Measurements from ENCODE around the gene ST3GAL4.
A peak's percentile ranks its signal among the peaks of the same experiment; 100 is the strongest.

ST3GAL4 gene

DNA sequence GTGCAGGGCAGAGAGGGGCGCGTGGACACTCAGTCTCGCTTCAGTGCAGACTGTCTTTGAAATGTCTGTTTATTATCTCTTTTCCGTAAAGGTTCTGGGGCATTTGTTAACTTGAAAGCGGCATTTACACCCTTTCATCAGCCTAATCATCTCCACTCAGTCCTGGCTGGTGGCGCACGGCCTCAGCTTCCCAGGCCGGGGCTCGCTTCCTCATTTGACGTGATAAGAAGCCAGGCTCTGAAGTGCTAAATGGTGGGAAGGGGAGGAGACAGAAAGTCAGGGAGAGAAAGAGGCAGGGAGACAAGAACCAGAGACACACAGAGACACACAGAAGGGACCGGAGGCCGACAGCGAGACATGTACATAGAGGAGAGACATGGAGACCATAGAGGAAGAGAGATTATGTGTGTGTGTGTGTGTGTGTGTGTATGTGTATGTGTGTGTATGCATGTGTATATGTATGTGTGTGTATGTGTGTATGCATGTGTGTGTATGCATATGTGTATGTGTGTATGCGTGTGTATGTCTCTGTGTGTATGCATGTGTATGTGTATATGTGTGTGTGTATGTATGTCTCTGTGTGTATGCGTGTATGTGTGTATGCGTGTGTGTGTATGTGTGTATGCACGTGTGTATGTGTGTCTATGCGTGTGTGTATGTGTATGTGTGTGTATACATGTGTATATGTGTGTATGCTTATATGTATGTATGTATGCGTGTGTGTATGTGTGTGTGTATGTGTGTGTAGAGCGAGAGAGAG is 101.5 kb downstream of the ST3GAL4 start:
- CTCF ChIA-PET = no interaction called here
- TF ChIP-seq OSR2 (tag by site-specific recombination; IDR thresholded peaks at IDR 0.05) = no peak
- no peak for TF ChIP-seq ZNF677 (tag by site-specific recombination; IDR thresholded peaks at IDR 0.05)
- no peak for TF ChIP-seq ZNF501 (tag by site-specific recombination; IDR thresholded peaks at IDR 0.05)
- TF ChIP-seq ZNF274 (IDR thresholded peaks at IDR 0.05; ENCODE audit: low read length) = no peak
- 0 out of 2 replicates have a peak, but pooled peaks have one; percentile 14 for TF ChIP-seq ZNF274 (tag by site-specific recombination; IDR thresholded peaks at IDR 0.05; ENCODE audit: borderline replicate concordance)
- TF ChIP-seq, protein P1, sequence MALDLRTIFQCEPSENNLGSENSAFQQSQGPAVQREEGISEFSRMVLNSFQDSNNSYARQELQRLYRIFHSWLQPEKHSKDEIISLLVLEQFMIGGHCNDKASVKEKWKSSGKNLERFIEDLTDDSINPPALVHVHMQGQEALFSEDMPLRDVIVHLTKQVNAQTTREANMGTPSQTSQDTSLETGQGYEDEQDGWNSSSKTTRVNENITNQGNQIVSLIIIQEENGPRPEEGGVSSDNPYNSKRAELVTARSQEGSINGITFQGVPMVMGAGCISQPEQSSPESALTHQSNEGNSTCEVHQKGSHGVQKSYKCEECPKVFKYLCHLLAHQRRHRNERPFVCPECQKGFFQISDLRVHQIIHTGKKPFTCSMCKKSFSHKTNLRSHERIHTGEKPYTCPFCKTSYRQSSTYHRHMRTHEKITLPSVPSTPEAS (tag by site-specific recombination; IDR thresholded peaks at IDR 0.05) = peak; percentile 91
- TF ChIP-seq ZFP69B (tag by site-specific recombination; IDR thresholded peaks at IDR 0.05) = no peak

DNA sequence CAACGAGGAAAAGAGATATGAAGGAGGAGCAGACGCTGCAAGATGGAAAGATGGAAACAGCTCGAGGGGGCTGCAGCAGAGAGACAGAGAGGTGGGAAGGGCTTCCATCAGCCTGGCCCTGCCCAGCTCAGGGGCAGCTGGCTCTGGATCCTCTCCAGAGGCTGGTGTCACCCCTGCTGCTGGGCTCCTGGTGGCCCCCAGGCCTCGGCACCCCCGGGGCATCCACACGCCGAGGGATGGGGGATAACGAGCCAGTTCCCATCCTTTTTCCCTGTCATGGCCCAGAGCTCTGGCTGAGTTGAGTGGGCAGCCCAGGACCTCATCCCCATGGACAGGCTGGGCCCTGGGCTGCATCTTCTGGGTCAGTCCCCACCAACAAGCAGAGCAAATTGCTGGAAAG is 102.3 kb downstream of the ST3GAL4 start:
- no peak for TF ChIP-seq ZNF221 (tag by site-specific recombination; IDR thresholded peaks at IDR 0.05; ENCODE audit: borderline replicate concordance)
- TF ChIP-seq, protein P2, sequence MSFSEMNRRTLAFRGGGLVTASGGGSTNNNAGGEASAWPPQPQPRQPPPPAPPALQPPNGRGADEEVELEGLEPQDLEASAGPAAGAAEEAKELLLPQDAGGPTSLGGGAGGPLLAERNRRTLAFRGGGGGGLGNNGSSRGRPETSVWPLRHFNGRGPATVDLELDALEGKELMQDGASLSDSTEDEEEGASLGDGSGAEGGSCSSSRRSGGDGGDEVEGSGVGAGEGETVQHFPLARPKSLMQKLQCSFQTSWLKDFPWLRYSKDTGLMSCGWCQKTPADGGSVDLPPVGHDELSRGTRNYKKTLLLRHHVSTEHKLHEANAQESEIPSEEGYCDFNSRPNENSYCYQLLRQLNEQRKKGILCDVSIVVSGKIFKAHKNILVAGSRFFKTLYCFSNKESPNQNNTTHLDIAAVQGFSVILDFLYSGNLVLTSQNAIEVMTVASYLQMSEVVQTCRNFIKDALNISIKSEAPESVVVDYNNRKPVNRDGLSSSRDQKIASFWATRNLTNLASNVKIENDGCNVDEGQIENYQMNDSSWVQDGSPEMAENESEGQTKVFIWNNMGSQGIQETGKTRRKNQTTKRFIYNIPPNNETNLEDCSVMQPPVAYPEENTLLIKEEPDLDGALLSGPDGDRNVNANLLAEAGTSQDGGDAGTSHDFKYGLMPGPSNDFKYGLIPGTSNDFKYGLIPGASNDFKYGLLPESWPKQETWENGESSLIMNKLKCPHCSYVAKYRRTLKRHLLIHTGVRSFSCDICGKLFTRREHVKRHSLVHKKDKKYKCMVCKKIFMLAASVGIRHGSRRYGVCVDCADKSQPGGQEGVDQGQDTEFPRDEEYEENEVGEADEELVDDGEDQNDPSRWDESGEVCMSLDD (tag by site-specific recombination; IDR thresholded peaks at IDR 0.05) = no peak
- TF ChIP-seq GLI4 (tag by site-specific recombination; IDR thresholded peaks at IDR 0.05) = no peak
- TF ChIP-seq, protein P3, sequence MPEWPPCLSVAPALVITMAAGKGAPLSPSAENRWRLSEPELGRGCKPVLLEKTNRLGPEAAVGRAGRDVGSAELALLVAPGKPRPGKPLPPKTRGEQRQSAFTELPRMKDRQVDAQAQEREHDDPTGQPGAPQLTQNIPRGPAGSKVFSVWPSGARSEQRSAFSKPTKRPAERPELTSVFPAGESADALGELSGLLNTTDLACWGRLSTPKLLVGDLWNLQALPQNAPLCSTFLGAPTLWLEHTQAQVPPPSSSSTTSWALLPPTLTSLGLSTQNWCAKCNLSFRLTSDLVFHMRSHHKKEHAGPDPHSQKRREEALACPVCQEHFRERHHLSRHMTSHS (tag by site-specific recombination; IDR thresholded peaks at IDR 0.05) = no peak
- TF ChIP-seq ZNF768 (tag by site-specific recombination; IDR thresholded peaks at IDR 0.05) = no peak
- no peak for TF ChIP-seq ZSCAN23 (tag by site-specific recombination; IDR thresholded peaks at IDR 0.05)
- no peak for TF ChIP-seq ZNF548 (tag by site-specific recombination; IDR thresholded peaks at IDR 0.05)
- TF ChIP-seq, protein P4, sequence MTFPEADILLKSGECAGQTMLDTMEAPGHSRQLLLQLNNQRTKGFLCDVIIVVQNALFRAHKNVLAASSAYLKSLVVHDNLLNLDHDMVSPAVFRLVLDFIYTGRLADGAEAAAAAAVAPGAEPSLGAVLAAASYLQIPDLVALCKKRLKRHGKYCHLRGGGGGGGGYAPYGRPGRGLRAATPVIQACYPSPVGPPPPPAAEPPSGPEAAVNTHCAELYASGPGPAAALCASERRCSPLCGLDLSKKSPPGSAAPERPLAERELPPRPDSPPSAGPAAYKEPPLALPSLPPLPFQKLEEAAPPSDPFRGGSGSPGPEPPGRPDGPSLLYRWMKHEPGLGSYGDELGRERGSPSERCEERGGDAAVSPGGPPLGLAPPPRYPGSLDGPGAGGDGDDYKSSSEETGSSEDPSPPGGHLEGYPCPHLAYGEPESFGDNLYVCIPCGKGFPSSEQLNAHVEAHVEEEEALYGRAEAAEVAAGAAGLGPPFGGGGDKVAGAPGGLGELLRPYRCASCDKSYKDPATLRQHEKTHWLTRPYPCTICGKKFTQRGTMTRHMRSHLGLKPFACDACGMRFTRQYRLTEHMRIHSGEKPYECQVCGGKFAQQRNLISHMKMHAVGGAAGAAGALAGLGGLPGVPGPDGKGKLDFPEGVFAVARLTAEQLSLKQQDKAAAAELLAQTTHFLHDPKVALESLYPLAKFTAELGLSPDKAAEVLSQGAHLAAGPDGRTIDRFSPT (tag by site-specific recombination; IDR thresholded peaks at IDR 0.05) = no peak
- no peak for TF ChIP-seq SP2 (tag by site-specific recombination; IDR thresholded peaks at IDR 0.05)
- no peak for TF ChIP-seq ZNF670 (tag by site-specific recombination; IDR thresholded peaks at IDR 0.05; ENCODE audit: low read depth)
- no peak for TF ChIP-seq ZBTB21 (tag by site-specific recombination; IDR thresholded peaks at IDR 0.05)
- TF ChIP-seq ZNF274 (IDR thresholded peaks at IDR 0.05; ENCODE audit: low read length) = no peak
- TF ChIP-seq ZNF274 (tag by site-specific recombination; IDR thresholded peaks at IDR 0.05; ENCODE audit: borderline replicate concordance) = no peak
- TF ChIP-seq GFI1B (tag by site-specific recombination; IDR thresholded peaks at IDR 0.05) = no peak
- TF ChIP-seq KLF10 (tag by site-specific recombination; IDR thresholded peaks at IDR 0.05) = no peak
- TF ChIP-seq, protein P5, sequence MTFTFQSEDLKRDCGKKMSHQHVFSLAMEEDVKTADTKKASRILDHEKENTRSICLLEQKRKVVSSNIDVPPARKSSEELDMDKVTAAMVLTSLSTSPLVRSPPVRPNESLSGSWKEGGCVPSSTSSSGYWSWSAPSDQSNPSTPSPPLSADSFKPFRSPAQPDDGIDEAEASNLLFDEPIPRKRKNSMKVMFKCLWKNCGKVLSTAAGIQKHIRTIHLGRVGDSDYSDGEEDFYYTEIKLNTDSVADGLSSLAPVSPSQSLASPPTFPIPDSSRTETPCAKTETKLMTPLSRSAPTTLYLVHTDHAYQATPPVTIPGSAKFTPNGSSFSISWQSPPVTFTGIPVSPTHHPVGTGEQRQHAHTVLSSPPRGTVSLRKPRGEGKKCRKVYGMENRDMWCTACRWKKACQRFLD (tag by site-specific recombination; IDR thresholded peaks at IDR 0.05) = no peak
- no peak for TF ChIP-seq ZNF624 (tag by site-specific recombination; IDR thresholded peaks at IDR 0.05)
- TF ChIP-seq, protein P6, sequence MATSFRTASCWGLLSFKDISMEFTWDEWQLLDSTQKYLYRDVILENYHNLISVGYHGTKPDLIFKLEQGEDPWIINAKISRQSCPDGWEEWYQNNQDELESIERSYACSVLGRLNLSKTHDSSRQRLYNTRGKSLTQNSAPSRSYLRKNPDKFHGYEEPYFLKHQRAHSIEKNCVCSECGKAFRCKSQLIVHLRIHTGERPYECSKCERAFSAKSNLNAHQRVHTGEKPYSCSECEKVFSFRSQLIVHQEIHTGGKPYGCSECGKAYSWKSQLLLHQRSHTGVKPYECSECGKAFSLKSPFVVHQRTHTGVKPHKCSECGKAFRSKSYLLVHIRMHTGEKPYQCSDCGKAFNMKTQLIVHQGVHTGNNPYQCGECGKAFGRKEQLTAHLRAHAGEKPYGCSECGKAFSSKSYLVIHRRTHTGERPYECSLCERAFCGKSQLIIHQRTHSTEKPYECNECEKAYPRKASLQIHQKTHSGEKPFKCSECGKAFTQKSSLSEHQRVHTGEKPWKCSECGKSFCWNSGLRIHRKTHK (tag by site-specific recombination; IDR thresholded peaks at IDR 0.05) = no peak
- no peak for TF ChIP-seq ZNF155 (tag by site-specific recombination; IDR thresholded peaks at IDR 0.05)
- TF ChIP-seq ZNF174 (tag by site-specific recombination; IDR thresholded peaks at IDR 0.05) = no peak
- Histone ChIP-seq H3K4me1 (ENCODE audit: control insufficient read depth, insufficient read depth, low read length) (no peaks in the 10 kb centered on the region), H3K4me3 (ENCODE audit: low read depth, low read length) (no peak overlapping the region), H3K27ac (ENCODE audit: extremely low read depth, low read depth, low read length) (no peak overlapping the region), H3K36me3 (ENCODE audit: control insufficient read depth in 2 of 2, insufficient read depth in 1 of 2, low read length in 2 of 2) (no peaks in the 10 kb centered on the region), H3K9me3 (ENCODE audit: control insufficient read depth, insufficient read depth, low read depth, low read length) (no peaks in the 10 kb centered on the region)
- CTCF ChIA-PET = no interaction called here
- POLR2A ChIA-PET = no interaction called here

More for the DNA sequence above, 101.5 kb downstream of the ST3GAL4 start:
- Histone ChIP-seq H3K4me3 (ENCODE audit: low read depth, low read length) (no peak overlapping the region), H3K4me1 (ENCODE audit: control insufficient read depth, insufficient read depth, low read length) (no peaks in the 10 kb centered on the region), H3K36me3 (ENCODE audit: control insufficient read depth in 2 of 2, insufficient read depth in 1 of 2, low read length in 2 of 2) (no peaks in the 10 kb centered on the region), H3K9me3 (ENCODE audit: control insufficient read depth, insufficient read depth, low read depth, low read length) (no peaks in the 10 kb centered on the region), H3K27ac (ENCODE audit: extremely low read depth, low read depth, low read length) (no peak overlapping the region)
- POLR2A ChIA-PET = no interaction called here
